GM19328 (cell line): Measurements from ENCODE around the gene LRRC26.

Experiments
- ATAC-seq: cut with Tn5 transposase; IDR thresholded peaks from one replicate; pipeline ENCODE4 v1.9.1; 2021; ENCODE audit warnings: mild to moderate bottlenecking, moderate library complexity; ENCODE audit not compliant: unreplicated experiment

Gene LRRC26, protein sequence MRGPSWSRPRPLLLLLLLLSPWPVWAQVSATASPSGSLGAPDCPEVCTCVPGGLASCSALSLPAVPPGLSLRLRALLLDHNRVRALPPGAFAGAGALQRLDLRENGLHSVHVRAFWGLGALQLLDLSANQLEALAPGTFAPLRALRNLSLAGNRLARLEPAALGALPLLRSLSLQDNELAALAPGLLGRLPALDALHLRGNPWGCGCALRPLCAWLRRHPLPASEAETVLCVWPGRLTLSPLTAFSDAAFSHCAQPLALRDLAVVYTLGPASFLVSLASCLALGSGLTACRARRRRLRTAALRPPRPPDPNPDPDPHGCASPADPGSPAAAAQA

GRCh38 chr9:137169896-137170358 lies at the start of gene LRRC26:
Gene LRRC26, minus strand, starts transcription at chr9:137170051. Its CDS starts 108 bp downstream, at chr9:137169943.
- no peak for ATAC-seq

DNA sequence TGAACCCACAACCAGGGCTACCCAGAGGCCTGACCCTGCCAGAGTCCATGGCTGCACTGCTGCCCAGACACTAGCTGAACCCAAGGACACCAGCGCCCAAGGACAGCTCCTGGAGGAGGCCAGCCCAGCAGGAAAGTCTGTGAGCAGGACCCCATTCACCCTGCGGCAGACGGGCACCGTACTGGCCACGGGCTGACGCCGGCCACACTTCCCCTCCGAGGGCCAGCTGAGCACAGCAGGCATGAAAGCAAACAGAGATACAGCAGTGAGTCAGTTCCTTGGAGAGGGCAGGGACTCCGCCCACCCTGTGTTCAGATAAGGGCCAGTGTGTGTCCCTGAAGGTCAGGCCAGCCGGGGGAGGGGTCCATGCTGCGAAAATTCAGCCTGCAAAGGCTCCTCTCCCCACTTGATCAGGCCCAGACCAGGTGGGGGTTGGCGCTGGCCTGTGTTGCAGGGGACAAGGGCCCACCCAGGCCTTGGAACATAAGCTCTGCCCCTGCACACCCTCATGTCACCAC lies 49.0 kb upstream of the LRRC26 start:
- no peak for ATAC-seq

DNA sequence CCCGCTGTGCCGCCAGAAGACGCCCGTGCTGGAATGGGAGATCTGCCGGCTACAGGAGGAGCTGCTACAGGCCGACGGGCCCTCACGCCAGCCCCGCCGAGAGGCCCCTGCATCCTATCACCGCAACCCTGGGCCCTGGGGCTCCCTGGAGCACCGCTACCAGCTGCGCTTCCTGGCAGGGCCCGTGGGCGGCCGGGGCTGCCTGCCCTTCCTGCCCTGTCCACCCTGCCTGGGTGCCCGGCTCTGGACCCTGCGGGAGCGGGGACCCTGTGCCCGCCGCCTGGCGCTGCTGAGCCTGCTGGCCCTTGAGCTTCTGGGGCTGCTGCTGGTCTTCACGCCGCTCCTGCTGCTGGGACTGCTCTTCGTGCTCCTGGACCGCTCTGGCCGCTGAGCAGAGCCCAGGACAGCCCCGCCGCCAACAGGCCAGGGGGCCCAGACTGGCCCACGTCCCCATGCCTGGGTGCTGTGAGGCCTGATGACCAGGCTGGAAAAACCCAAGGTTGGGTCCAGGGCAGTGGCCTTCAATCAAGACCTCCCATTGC lies 48.4 kb upstream of the LRRC26 start:
- no peak for ATAC-seq

- ATAC-seq = no peak
Observed at GRCh38 chr9:137217276-137218211, 47.7 kb upstream of the LRRC26 start.

DNA sequence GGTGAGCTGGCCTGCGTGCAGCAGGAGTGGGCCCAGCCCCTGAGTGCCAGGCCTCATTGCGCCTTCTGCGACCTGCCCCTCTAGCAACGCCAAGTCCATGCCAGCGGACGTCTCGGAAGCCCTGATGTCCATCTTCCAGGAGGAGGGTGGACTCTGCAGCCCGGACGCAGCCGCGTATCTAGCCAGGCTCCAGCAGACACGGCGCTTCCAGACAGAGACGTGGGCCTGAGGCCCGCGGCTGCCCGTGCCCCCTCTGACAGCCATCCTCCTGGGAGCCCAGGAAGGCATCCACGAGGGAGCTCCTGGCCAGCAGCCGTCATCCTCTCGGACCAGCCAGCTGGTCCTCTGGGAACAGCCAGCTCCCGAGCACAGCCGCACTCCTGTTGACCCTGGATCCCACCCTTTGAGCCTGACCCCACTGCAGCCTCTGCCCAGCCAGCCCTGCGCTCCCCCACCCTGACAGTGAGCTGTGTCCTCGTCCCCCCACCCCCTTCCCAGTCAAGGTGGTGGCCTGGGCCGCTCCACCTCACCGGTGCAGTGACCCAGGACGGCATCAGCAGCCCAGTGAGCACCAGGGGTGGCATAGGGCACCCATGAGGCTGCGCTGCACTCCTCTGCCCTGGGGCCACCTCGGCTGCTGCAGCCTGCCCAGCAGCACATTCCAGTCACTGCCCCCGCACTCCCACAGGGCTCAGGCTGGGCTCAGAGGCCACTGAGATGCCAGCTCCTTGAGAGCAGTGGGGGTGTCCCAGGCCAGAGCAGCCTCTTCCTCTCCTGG lies 46.5 kb upstream of the LRRC26 start:
- ATAC-seq = no peak

DNA sequence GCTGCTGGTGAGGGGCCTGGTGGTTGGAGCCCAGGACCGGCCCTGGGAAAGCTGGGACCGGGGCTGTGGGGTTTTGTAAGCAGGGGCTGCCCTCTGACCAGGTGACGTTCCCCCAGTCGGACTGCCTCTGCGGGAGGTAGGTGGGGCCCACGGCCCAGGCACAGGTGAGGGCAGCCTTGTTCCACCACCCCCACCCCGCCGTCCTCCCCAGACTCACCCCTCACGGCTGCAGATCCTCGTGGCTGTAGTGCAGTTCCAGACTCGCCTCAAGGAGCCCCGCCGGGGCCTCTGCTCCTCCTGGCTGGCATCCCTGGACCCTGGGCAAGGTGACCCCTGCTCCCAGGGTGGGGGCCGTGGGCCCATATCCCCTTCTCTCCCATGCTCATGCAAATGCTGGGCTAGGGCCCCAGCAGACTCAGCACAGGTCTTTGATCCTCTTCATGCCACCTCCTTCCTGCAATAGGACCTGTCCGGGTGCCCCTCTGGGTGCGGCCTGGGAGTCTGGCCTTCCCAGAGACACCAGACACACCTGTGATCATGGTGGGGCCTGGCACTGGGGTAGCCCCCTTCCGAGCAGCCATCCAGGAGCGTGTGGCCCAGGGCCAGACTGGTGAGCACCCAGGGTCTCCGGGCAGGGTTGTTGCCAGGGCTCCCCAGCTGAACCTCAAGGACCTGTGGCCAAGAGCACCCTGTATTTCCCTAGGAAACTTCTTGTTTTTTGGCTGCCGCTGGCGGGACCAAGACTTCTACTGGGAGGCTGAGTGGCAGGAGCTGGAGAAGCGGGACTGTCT lies 45.5 kb upstream of the LRRC26 start:
- ATAC-seq = no peak

GRCh38 chr9:137214620-137215019 lies 44.8 kb upstream of the LRRC26 start:
- ATAC-seq = no peak

DNA sequence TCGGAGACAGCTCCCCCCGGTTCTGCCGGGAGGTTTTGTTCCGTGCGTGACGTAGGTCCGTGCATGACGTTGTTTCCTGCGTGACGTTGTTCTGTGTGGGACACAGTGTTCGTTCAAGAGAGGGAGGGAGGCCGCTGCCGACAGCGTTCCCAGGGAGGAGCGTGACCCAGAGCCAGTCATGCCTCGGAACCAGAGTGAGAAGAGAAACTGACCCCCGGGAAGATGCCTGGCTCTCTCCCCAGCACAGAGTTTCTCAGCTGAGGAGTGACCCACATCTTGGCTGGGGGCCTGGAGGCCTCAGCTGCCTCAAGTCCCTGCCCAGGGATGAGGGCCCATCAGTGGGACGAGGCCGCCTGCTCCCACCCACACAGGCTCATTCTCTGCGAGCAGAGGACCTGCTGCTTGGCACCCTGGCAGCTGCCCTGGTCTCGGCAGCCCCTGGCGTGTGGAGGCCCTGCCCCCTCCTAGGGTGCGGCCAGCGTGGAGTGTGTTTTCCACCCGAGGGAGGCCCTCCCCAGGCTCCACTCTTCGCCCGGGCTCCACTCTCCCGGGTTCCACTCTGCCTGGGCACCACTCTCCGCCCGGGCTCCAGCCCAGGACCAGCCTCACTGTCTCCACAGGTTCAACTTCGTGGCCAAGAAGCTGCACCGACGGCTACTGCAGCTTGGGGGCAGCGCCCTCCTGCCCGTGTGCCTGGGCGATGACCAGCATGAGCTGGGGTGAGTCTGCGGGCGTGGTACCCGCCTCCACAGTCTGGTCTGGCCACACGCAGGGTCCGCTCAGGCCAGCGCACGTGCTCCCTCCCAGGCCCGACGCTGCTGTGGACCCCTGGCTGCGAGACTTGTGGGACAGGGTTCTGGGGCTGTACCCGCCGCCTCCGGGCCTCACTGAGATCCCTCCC lies 43.6 kb upstream of the LRRC26 start:
- no peak for ATAC-seq

GRCh38 chr9:137212520-137212919 lies 42.7 kb upstream of the LRRC26 start:
- no peak for ATAC-seq

DNA sequence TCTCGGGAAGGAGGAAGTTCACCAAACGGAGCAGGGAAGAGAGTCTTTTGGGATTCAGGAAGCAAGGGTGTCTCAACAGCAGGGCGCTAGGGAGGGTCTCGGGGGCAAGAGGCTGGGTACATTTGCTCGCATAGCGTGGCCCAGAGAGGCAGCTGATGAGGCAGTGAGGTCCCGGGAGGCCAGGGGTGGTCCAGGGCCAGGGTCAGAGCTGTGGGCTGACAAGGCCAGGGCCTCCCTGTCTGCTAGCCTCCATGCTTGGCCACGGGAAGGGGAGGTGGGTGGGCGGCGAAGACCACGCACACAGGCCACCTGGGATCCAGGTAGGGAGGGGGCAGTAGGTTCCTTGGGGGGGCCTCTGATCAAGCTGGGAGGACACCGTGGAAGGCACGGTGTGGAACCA lies 41.7 kb upstream of the LRRC26 start:
- no peak for ATAC-seq

- no peak for ATAC-seq
Observed at GRCh38 chr9:137206602-137207001, 36.8 kb upstream of the LRRC26 start.

DNA sequence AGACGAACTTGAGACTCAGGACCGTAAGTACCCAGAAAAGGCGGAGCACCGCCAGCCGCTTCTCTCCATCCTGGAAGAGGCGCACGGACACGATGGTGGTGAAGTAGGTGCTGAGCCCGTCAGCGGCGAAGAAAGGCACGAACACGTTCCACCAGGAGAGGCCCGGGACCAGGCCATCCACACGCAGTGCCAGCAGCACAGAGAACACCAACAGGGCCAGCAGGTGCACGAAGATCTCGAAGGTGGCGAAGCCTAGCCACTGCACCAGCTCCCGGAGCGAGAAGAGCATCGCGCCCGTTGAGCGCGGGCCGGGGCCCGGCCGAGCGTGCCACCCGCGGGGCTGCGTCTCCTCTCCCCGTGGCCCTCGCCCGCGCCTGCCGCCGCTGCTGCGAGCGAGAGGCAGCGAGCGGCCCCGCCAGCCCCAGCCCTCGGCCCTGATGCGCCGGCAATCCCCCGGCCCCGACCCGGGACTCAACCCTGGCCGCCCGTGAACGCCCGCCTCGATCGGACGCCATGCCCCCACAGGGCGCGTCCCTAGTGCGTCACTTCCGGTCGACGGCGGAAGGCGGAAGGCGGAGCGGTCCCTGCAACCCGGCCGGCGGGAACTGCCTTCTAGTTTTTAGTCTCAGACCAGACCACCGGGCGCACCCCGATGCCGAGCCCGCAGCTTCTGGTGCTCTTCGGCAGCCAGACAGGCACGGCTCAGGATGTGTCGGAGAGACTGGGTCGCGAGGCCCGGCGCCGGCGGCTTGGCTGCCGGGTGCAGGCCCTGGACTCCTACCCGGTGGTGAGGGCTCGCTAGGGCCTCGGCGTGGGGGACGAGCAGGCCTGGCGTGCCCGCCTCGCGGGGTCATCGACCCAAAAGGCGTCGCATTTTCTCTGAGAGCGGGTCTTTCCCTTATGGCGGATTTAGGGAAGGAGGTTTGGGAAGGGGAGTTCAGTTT lies 35.5 kb upstream of the LRRC26 start, which contains the start of the genes NDOR1 and TMEM203:
NDOR1 (plus strand) TSS at position 575 of the 944 bp plus-strand sequence; CDS start at position 653, 78 bp downstream.
TMEM203 (minus strand) TSS at position 523 of the 944 bp plus-strand sequence; CDS start at position 289, 234 bp downstream.
- ATAC-seq = peak; percentile 38

GRCh38 chr9:137204731-137205125 lies 34.9 kb upstream of the LRRC26 start:
- no peak for ATAC-seq

DNA sequence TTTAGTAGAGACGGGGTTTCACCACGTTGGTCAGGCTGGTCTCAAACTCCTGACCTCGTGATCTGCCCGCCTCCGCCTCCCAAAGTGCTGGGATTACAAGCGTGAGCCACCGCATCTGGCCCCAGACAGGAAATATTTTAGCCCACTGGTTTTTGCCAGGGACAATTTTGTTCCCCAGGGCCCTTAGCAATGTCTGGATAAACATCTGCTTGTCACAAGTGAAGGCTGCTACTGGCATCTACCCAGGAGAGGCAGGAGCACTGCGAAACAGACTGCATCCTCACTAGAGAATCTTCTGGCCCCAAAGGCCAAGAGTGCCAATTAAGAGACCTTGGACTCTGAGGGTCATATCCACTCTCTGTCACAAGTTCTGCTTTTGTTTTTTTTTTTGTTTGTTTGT lies 33.1 kb upstream of the LRRC26 start:
- no peak for ATAC-seq

GRCh38 chr9:137201205-137201868 lies 31.5 kb upstream of the LRRC26 start:
- ATAC-seq = peak; percentile 13

DNA sequence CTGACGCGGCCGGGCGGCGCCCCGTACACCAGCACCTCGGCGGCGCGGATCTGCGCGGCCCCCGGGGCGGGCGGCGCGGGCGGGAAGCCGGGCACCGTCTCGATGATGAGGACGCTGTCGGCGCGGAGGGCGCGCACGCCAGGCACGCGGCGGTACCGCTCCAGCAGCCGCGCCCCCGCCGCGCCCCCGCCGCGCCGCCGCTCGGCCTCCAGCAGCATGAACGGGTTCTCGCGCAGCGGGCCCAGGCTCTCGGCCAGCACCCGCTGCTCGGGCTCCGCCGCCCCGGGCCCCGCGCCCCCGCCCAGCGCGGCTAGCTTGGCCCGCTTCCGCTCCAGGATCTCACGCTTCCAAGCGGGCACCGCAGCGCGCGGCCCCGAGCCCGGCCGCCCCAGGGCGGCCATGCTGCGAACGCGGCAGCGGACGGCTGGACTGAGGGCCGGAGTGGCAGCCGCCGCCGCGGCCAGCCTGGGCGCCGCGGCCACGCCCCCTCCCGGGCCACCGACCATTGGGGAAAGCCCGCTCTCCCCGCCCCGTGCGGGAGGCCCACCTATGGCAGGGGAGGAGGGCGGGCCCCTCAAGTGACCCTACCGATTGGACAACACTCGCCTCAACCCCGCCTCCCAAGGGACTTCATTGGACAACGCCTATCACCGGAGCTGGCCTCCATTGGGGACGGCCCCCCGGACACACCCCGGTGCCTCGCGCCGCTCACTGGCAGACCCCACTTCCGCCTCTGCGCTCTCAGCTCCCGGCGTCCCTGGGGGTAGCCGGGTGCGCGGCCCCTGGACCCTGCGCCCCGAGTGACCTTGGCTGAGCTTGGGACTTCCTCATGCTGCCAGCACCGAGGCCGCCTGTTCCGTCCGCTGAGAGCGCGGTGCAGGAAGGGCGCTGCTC lies 30.7 kb upstream of the LRRC26 start, which contains the start of gene TPRN:
TPRN (minus strand) TSS at position 431 of the 894 bp plus-strand sequence; CDS start at position 401, 30 bp downstream.
- peak; percentile 80 for ATAC-seq
